AG10803 (cell line): ENCODE measurements around the gene CPN1.
A peak's percentile ranks its signal among the peaks of the same experiment; 100 is the strongest.

ENCODE experiments used
- DNase-seq: peaks from one replicate; pipeline ENCODE4 v3.0.0; 2010; ENCODE audit warnings: low read depth
- H3K4me3 ChIP-seq: 2 replicates; pipeline ENCODE4 v1.5.1; 2011; ENCODE audit warnings: mild to moderate bottlenecking, low read length, control low read depth
- CTCF ChIP-seq: conservative IDR thresholded peaks from 2 replicates; pipeline ENCODE4 v1.5.1; 2011; ENCODE audit warnings: mild to moderate bottlenecking, low read length, control low read depth, inconsistent platforms

CPN1 gene

GRCh38 chr10:99995269-99995668 lies 86.4 kb downstream of the CPN1 start:
- no peak for DNase-seq
- TF ChIP-seq CTCF = no peak
- no peak overlapping the region for H3K4me3 ChIP-seq

- no peak for TF ChIP-seq CTCF
- no peak overlapping the region for H3K4me3 ChIP-seq
- no peak for DNase-seq
Measured at GRCh38 chr10:99994801-99995200, 86.9 kb downstream of the CPN1 start.

- H3K4me3 ChIP-seq = no peak overlapping the region
- DNase-seq = peak; percentile 89
- TF ChIP-seq CTCF = no peak
Measured at GRCh38 chr10:99993701-99994689, 87.7 kb downstream of the CPN1 start.
